T47D (cell line): ENCODE results near the gene KCTD7.
"Not testable (repeated sequence)": the region's sequence is repeated elsewhere in the genome, so short reads cannot be mapped to it uniquely, and the experiment has no call there.

Source experiments
- DNase-seq, 2 experiments: peaks; one replicate each; pipeline versions ENCODE4 v3.0.0 to v3.0.0-alpha.2; 2011 to 2012; ENCODE audit warnings: low read depth in 1 of 2, low spot score in 1 of 2
- JUND ChIP-seq: IDR thresholded peaks from 2 replicates; pipeline ENCODE4 v1.6.1; 2012; ENCODE audit warnings: low read depth
- in situ Hi-C: cut with HindIII; loops from 2 replicates; pipeline ENCODE4 v1.10.0; 2016; ENCODE audit warnings: low sequenced_read_pairs, low pct_unique_long_range_greater_than_20kb

Gene KCTD7

DNA sequence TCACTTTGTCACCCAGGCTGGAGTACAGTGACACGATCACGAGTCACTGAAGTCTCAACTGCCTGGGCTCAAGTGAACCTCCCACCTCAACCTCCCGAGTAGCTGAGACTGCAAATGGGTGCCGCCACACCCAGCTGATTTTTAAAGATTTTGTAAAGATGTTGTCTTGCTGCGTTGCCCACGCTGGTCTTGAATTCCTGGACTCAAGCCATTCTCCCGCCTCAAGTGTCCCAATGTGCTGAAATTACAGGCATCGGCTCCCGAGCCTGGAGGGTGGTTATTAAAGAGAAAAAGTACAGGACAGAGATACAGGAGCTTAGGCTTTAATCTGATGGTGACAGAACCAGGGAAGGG is 55.1 kb downstream of the KCTD7 start:
- in situ Hi-C loops: no loop called here
- TF ChIP-seq JUND: no peak

GRCh38 chr7:66685663-66686062 is 57.0 kb downstream of the KCTD7 start:
- DNase-seq, in situ Hi-C loops: not testable (repeated sequence)

More for the DNA sequence above, 55.1 kb downstream of the KCTD7 start:
- DNase-seq: no peak

- in situ Hi-C loops: no loop called here
- TF ChIP-seq JUND: no peak
- no peak for DNase-seq
Observed at GRCh38 chr7:66687186-66687585, 58.5 kb downstream of the KCTD7 start.

DNA sequence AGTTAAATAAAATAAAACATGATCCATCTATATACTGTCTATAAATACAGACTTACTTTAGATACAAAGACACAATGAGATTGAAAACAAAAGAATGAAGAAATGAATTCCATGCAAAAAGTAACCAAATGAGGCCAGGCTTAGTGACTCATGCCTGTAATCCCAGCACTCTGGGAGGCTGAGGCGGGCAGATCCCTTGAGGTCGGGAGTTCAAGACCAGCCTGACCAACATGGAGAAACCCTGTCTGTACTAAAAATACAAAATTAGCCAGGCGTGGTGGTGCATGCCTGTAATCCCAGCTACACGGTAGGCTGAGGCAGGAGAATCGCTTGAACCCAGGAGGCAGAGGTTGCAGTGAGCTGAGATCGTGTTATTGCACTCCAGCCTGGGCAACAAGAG is 59.0 kb downstream of the KCTD7 start:
- in situ Hi-C loops: not testable (repeated sequence)

GRCh38 chr7:66689081-66689480 is 60.4 kb downstream of the KCTD7 start:
- in situ Hi-C loops: no loop called here
- no peak for DNase-seq
- no peak for TF ChIP-seq JUND

More for the DNA sequence above, 59.0 kb downstream of the KCTD7 start:
- not testable (repeated sequence) for DNase-seq

- no peak for DNase-seq
- TF ChIP-seq JUND: no peak
- in situ Hi-C loops: no loop called here
Observed at GRCh38 chr7:66693331-66693730, 64.7 kb downstream of the KCTD7 start.
